HEK293T (cell line): Measurements from ENCODE around the gene RARG.
A peak's percentile ranks its signal among the peaks of the same experiment; 100 is the strongest.

Experiments
- CTCF ChIA-PET: fragments of 350-600 bp; formaldehyde crosslinking; extraction: SDS; loops from one replicate; lab custom pipeline; 2021; ENCODE audit warnings: antibody characterized with exemption, inconsistent platforms; lab: Yijun Ruan, JAX
- POLR2A ChIA-PET: fragments of 350-600 bp; formaldehyde crosslinking; extraction: SDS; loops from one replicate; lab custom pipeline; 2020; ENCODE audit warnings: antibody characterized with exemption, inconsistent platforms; lab: Yijun Ruan, JAX
- DNase-seq: peaks from one replicate; pipeline ENCODE4 v3.0.0; 2012; ENCODE audit warnings: mixed read lengths; ENCODE audit errors: extremely low spot score
- ARNT ChIP-seq: fragments of 450-650 bp; IDR thresholded peaks from 2 replicates; pipeline ENCODE4 v1.6.1; 2017; ENCODE audit warnings: mild to moderate bottlenecking
- BHLHE40 ChIP-seq: fragments of 450-650 bp; IDR thresholded peaks from 2 replicates; pipeline ENCODE4 v1.6.1; 2016; ENCODE audit warnings: mild to moderate bottlenecking, moderate library complexity, borderline replicate concordance
- CTBP1 ChIP-seq: fragments of 450-650 bp; IDR thresholded peaks from 2 replicates; pipeline ENCODE4 v1.6.1; 2016; ENCODE audit warnings: borderline replicate concordance
- ELF4 ChIP-seq: fragments of 450-650 bp; IDR thresholded peaks from 2 replicates; pipeline ENCODE4 v1.6.1; 2017; ENCODE audit warnings: antibody characterized with exemption
- FOXA1 ChIP-seq: fragments of 450-650 bp; IDR thresholded peaks from 2 replicates; pipeline ENCODE4 v1.6.1; 2016; ENCODE audit warnings: mild to moderate bottlenecking
- FOXK2 ChIP-seq: fragments of 450-650 bp; IDR thresholded peaks from 2 replicates; pipeline ENCODE4 v1.6.1; 2016; ENCODE audit warnings: mild to moderate bottlenecking
- FOXM1 ChIP-seq: fragments of 450-650 bp; IDR thresholded peaks from 2 replicates; pipeline ENCODE4 v1.6.1; 2017; ENCODE audit warnings: mild to moderate bottlenecking, borderline replicate concordance
- HDGF ChIP-seq: fragments of 450-650 bp; IDR thresholded peaks from 2 replicates; pipeline ENCODE4 v1.6.1; 2017; ENCODE audit warnings: antibody characterized with exemption, borderline replicate concordance
- L3MBTL2 ChIP-seq: fragments of 450-650 bp; conservative IDR thresholded peaks from 2 replicates; pipeline ENCODE4 v1.6.1; 2016; ENCODE audit warnings: mild to moderate bottlenecking
- LEF1 ChIP-seq: fragments of 450-650 bp; IDR thresholded peaks from 2 replicates; pipeline ENCODE4 v1.6.1; 2017; ENCODE audit warnings: mild to moderate bottlenecking, borderline replicate concordance
- NFRKB ChIP-seq: fragments of 450-650 bp; IDR thresholded peaks from 2 replicates; pipeline ENCODE4 v1.6.1; 2016; ENCODE audit warnings: mild to moderate bottlenecking, moderate library complexity
- PKNOX1 ChIP-seq: fragments of 450-650 bp; IDR thresholded peaks from 2 replicates; pipeline ENCODE4 v1.6.1; 2016
- SP1 ChIP-seq: fragments of 450-650 bp; IDR thresholded peaks from 2 replicates; pipeline ENCODE4 v1.6.1; 2017
- SUZ12 ChIP-seq: fragments of 450-650 bp; IDR thresholded peaks from 2 replicates; pipeline ENCODE4 v1.6.1; 2016; ENCODE audit warnings: mild to moderate bottlenecking
- TARDBP ChIP-seq: fragments of 450-650 bp; IDR thresholded peaks from 2 replicates; pipeline ENCODE4 v1.6.1; 2016
- ZNF384 ChIP-seq: fragments of 450-650 bp; IDR thresholded peaks from 2 replicates; pipeline ENCODE4 v1.6.1; 2016

RARG gene

GRCh38 chr12:53211476-53212381 lies 20.3 kb downstream of the RARG start:
- TF ChIP-seq ELF4: no peak
- no peak for TF ChIP-seq FOXM1
- no peak for TF ChIP-seq ZNF384
- no peak for TF ChIP-seq FOXK2
- no peak for TF ChIP-seq TARDBP
- no peak for TF ChIP-seq L3MBTL2
- no peak for TF ChIP-seq SUZ12
- no peak for TF ChIP-seq CTBP1
- TF ChIP-seq PKNOX1: no peak
- TF ChIP-seq HDGF: no peak
- TF ChIP-seq NFRKB: no peak
- no peak for TF ChIP-seq SP1
- no peak for TF ChIP-seq ARNT
- TF ChIP-seq LEF1: no peak
- TF ChIP-seq FOXA1: no peak
- TF ChIP-seq BHLHE40: no peak
- DNase-seq: peak; percentile 41
- CTCF ChIA-PET: interaction anchor here (0.6 to 5.0 kb wide), 19 partner anchors 10 to 110 kb away, joined by 3 to 70 read pairs (median 4); partner anchors contain the start of genes AAAS, CSAD, ESPL1 and PFDN5
- POLR2A ChIA-PET: interaction anchor here (0.7 to 1.4 kb wide), 6 partner anchors 13 to 229 kb away, joined by 3 to 7 read pairs (median 4); partner anchors contain the start of genes CSAD, ESPL1 and ZNF740

GRCh38 chr12:53210843-53211242 lies 21.2 kb downstream of the RARG start:
- TF ChIP-seq SP1: no peak
- TF ChIP-seq ELF4: no peak
- TF ChIP-seq ZNF384: no peak
- no peak for DNase-seq
- ChIA-PET POLR2A (interaction anchor here (1.0 to 1.4 kb wide), 6 partner anchors 12 to 111 kb away, joined by 3 to 5 read pairs (median 3); partner anchors contain the start of genes AAAS, CSAD and ZNF740), CTCF (interaction anchor here (1.0 to 5.0 kb wide), 9 partner anchors 31 to 111 kb away, joined by 3 to 70 read pairs (median 6); partner anchors contain the start of genes AAAS, ESPL1 and PFDN5)

- POLR2A ChIA-PET: interaction anchor here (0.7 to 1.5 kb wide), 2 partner anchors 22 to 29 kb away, joined by 3 to 4 read pairs; partner anchors contain the start of genes CSAD and ZNF740
- TF ChIP-seq NFRKB: no peak
- TF ChIP-seq CTBP1: no peak
- no peak for TF ChIP-seq L3MBTL2
- no peak for TF ChIP-seq LEF1
- no peak for TF ChIP-seq ZNF384
- no peak for TF ChIP-seq HDGF
- no peak for TF ChIP-seq FOXK2
- TF ChIP-seq PKNOX1: no peak
- no peak for TF ChIP-seq BHLHE40
- TF ChIP-seq TARDBP: no peak
- no peak for TF ChIP-seq SP1
- TF ChIP-seq FOXM1: no peak
- no peak for TF ChIP-seq FOXA1
- TF ChIP-seq ARNT: no peak
- no peak for TF ChIP-seq SUZ12
- TF ChIP-seq ELF4: no peak
- CTCF ChIA-PET: no interaction called here
- no peak for DNase-seq
These were observed 23.0 kb downstream of the RARG start for GRCh38 chr12:53208877-53209463.

GRCh38 chr12:53208435-53208834 lies 23.6 kb downstream of the RARG start:
- POLR2A ChIA-PET: interaction anchor here (0.7 to 1.5 kb wide), 2 partner anchors 21 to 28 kb away, joined by 3 to 4 read pairs; partner anchors contain the start of genes CSAD and ZNF740
- CTCF ChIA-PET: no interaction called here

More at GRCh38 chr12:53208435-53208834, 23.6 kb downstream of the RARG start:
- no peak for DNase-seq
- no peak for TF ChIP-seq PKNOX1
- no peak for TF ChIP-seq FOXM1
- no peak for TF ChIP-seq TARDBP
- no peak for TF ChIP-seq CTBP1
- no peak for TF ChIP-seq SUZ12
- TF ChIP-seq FOXK2: no peak
- no peak for TF ChIP-seq NFRKB
- no peak for TF ChIP-seq FOXA1
- TF ChIP-seq ZNF384: no peak
- no peak for TF ChIP-seq LEF1
- no peak for TF ChIP-seq SP1
- TF ChIP-seq HDGF: no peak
- TF ChIP-seq BHLHE40: no peak
- no peak for TF ChIP-seq L3MBTL2
- TF ChIP-seq ARNT: no peak
- TF ChIP-seq ELF4: no peak
